SK-N-SH (cell line): ENCODE measurements around the gene NTM. TPM values are rescaled to one million over a fixed set of nuclear protein-coding genes. Genes with fewer than 3 reads are reported as not detected.

ENCODE experiments used
- CTCF ChIA-PET: fragments of 300-600, 350-600 bp; formaldehyde crosslinking; extraction: SDS; loops from one replicate; lab custom pipeline; 2021; lab: Yijun Ruan, JAX
- POLR2A ChIA-PET: fragments of 350-600 bp; sonication (Branson Sonifier 250); formaldehyde crosslinking; extraction: SDS; loops from one replicate; lab custom pipeline; 2020; ENCODE audit warnings: antibody characterized with exemption, inconsistent platforms; lab: Yijun Ruan, JAX
- DNase-seq: peaks from one replicate; pipeline ENCODE4 v3.0.0; 2012
- H2AFZ ChIP-seq: fragments of 200-600 bp; sonication (generic); 2 replicates; pipeline ENCODE4 v1.8.1; 2016; ENCODE audit warnings: antibody characterized with exemption, mild to moderate bottlenecking, low read depth
- H3F3A ChIP-seq: fragments of 200-600 bp; sonication (generic); replicated peaks from 2 replicates; pipeline ENCODE3; 2016; ENCODE audit warnings: antibody characterized with exemption, mild to moderate bottlenecking; ENCODE audit not compliant: insufficient read depth
- H3K27ac ChIP-seq, 2 experiments: fragments of 200-500 bp in 1 of 2; fragments of 200-600 bp in 1 of 2; sonication (Bioruptor generic) in 1 of 2; sonication (generic), shearing (Covaris generic) in 1 of 2; 2 replicates each; pipeline versions ENCODE4 v1.5.1 to v1.6.1; 2014 to 2016; ENCODE audit warnings: low read depth in 2 of 2, inconsistent platforms in 1 of 2, low read length in 1 of 2, mild to moderate bottlenecking in 1 of 2, mixed read lengths in 1 of 2
- H3K27me3 ChIP-seq: fragments of 200-600 bp; sonication (generic), shearing (Covaris generic); 2 replicates; pipeline ENCODE4 v1.6.1; 2016; ENCODE audit warnings: mixed run types; ENCODE audit not compliant: insufficient read depth
- H3K36me3 ChIP-seq, 2 experiments: fragments of 200-500 bp in 1 of 2; fragments of 200-600 bp in 1 of 2; sonication (Bioruptor generic) in 1 of 2; sonication (generic) in 1 of 2; replicated peaks in 1 of 2; 2 replicates each; pipeline versions ENCODE3 to v1.5.1; 2014 to 2016; ENCODE audit warnings: low read length in 1 of 2, mild to moderate bottlenecking in 1 of 2; ENCODE audit not compliant: insufficient read depth in 2 of 2, control insufficient read depth in 1 of 2
- H3K4me1 ChIP-seq, 2 experiments: fragments of 200-500 bp in 1 of 2; fragments of 200-600 bp in 1 of 2; sonication (Bioruptor generic) in 1 of 2; sonication (generic), shearing (Covaris generic) in 1 of 2; 2 replicates each; pipeline versions ENCODE4 v1.5.1 to v1.6.1; 2014 to 2016; ENCODE audit warnings: low read depth in 1 of 2, low read length in 1 of 2, mixed run types in 1 of 2; ENCODE audit not compliant: insufficient read depth in 2 of 2, control insufficient read depth in 1 of 2
- H3K4me2 ChIP-seq: fragments of 200-600 bp; sonication (generic), shearing (Covaris generic); 2 replicates; pipeline ENCODE4 v1.6.1; 2017; ENCODE audit warnings: mixed run types
- H3K4me3 ChIP-seq, 2 experiments: fragments of 200-500 bp in 1 of 2; fragments of 200-600 bp in 1 of 2; sonication (Bioruptor generic) in 1 of 2; sonication (generic), shearing (Covaris generic) in 1 of 2; 2 replicates each; pipeline versions ENCODE4 v1.5.1 to v1.8.1; 2014 to 2016; ENCODE audit warnings: low read depth in 2 of 2, inconsistent platforms in 1 of 2, low read length in 1 of 2, mild to moderate bottlenecking in 1 of 2, mixed read lengths in 1 of 2, moderate library complexity in 1 of 2
- H3K79me2 ChIP-seq: fragments of 200-600 bp; sonication (generic); 2 replicates; pipeline ENCODE4 v1.8.1; 2017; ENCODE audit warnings: mild to moderate bottlenecking; ENCODE audit not compliant: insufficient read depth
- H3K9ac ChIP-seq: fragments of 200-600 bp; sonication (generic); 2 replicates; pipeline ENCODE4 v1.6.1; 2017; ENCODE audit warnings: mixed run types
- H3K9me2 ChIP-seq: fragments of 200-600 bp; sonication (generic); 2 replicates; pipeline ENCODE4 v1.6.1; 2017; ENCODE audit warnings: mixed run types
- H3K9me3 ChIP-seq: fragments of 200-600 bp; sonication (generic); 2 replicates; pipeline ENCODE4 v1.6.1; 2017; ENCODE audit warnings: mixed run types, mild to moderate bottlenecking, moderate library complexity
- H4K20me1 ChIP-seq: fragments of 200-600 bp; sonication (generic); 2 replicates; pipeline ENCODE4 v1.6.1; 2017; ENCODE audit warnings: mild to moderate bottlenecking, mixed run types; ENCODE audit not compliant: insufficient read depth
- ELF1 ChIP-seq: IDR thresholded peaks from 2 replicates; pipeline ENCODE4 v1.4.0; 2012
- EZH2phosphoT487 ChIP-seq: fragments of 200-600 bp; sonication (generic); IDR thresholded peaks from 2 replicates; pipeline ENCODE4 v1.6.1; 2017; ENCODE audit warnings: low read depth, mixed run types, mild to moderate bottlenecking, antibody characterized with exemption, moderate library complexity, borderline replicate concordance
- FOXJ3 ChIP-seq: sonication (generic); formaldehyde crosslinking; IDR thresholded peaks from 2 replicates; pipeline ENCODE4 v1.5.1; 2020; ENCODE audit warnings: mild to moderate bottlenecking, missing genetic modification reagents
- GABPA ChIP-seq: IDR thresholded peaks from 2 replicates; pipeline ENCODE4 v1.4.0; 2012; ENCODE audit warnings: low read depth, mild to moderate bottlenecking
- GATA2 ChIP-seq: sonication (generic); formaldehyde crosslinking; IDR thresholded peaks from 2 replicates; pipeline ENCODE4 v1.5.0; 2020; ENCODE audit warnings: mild to moderate bottlenecking, missing genetic modification reagents
- JUND ChIP-seq: IDR thresholded peaks from 2 replicates; pipeline ENCODE4 v1.4.0; 2012
- MEF2A ChIP-seq: IDR thresholded peaks from 2 replicates; pipeline ENCODE4 v1.4.0; 2012; ENCODE audit warnings: low read depth, borderline replicate concordance
- MXI1 ChIP-seq: IDR thresholded peaks from 2 replicates; pipeline ENCODE4 v1.6.1; 2012; ENCODE audit warnings: mild to moderate bottlenecking, low read depth, low read length, improper control_type of control experiment
- NRF1 ChIP-seq: IDR thresholded peaks from 2 replicates; pipeline ENCODE4 v1.6.1; 2012; ENCODE audit warnings: low read depth, mild to moderate bottlenecking, low read length
- POLR2AphosphoS5 ChIP-seq: IDR thresholded peaks from 2 replicates; pipeline ENCODE4 v1.6.1; 2012; ENCODE audit warnings: low read depth, low read length
- RAD21 ChIP-seq: IDR thresholded peaks from 2 replicates; pipeline ENCODE4 v1.6.1; 2012; ENCODE audit warnings: mild to moderate bottlenecking, low read length
- REST ChIP-seq: IDR thresholded peaks from 2 replicates; pipeline ENCODE4 v1.6.1; 2012; ENCODE audit warnings: mild to moderate bottlenecking, low read depth, low read length, moderate library complexity
- RFX5 ChIP-seq: IDR thresholded peaks from 2 replicates; pipeline ENCODE4 v1.6.1; 2012; ENCODE audit warnings: mild to moderate bottlenecking, improper control_type of control experiment, low read length
- RXRA ChIP-seq: IDR thresholded peaks from 2 replicates; pipeline ENCODE4 v1.4.0; 2012; ENCODE audit warnings: low read depth, mild to moderate bottlenecking, borderline replicate concordance
- SIN3A ChIP-seq: IDR thresholded peaks from 2 replicates; pipeline ENCODE4 v1.6.1; 2012; ENCODE audit warnings: low read depth, mild to moderate bottlenecking, low read length, moderate library complexity, borderline replicate concordance
- SMC3 ChIP-seq: IDR thresholded peaks from 2 replicates; pipeline ENCODE4 v1.6.1; 2012; ENCODE audit warnings: low read depth, low read length, improper control_type of control experiment
- TAF1 ChIP-seq: IDR thresholded peaks from 2 replicates; pipeline ENCODE4 v1.6.1; 2012; ENCODE audit warnings: low read depth, mild to moderate bottlenecking, low read length, moderate library complexity, borderline replicate concordance
- USF1 ChIP-seq: IDR thresholded peaks from 2 replicates; pipeline ENCODE4 v1.4.0; 2012; ENCODE audit warnings: low read depth, borderline replicate concordance
- WGBS: methylation state at CpG from one replicate; pipeline ENCODE4 v1.1.6; 2017; ENCODE audit warnings: low lambda C conversion rate; 5-methylcytosine and 5-hydroxymethylcytosine counted together
- polyA plus RNA-seq, 3 experiments: library from polyadenylated mRNA; depleted of rRNA; stranded (reverse); fragments of >200 nt; gene quantifications; 2 replicates each; pipeline ENCODE4 v1.2.3, GENCODE V29; 2012
- TF ChIP-seq, protein P1 (sequence below): IDR thresholded peaks from 2 replicates; pipeline ENCODE4 v1.4.0; 2012; ENCODE audit warnings: low read depth, borderline replicate concordance
- TF ChIP-seq, protein P2 (sequence below): fragments of 150-350 bp; IDR thresholded peaks from 2 replicates; pipeline ENCODE4 v1.6.1; 2017; ENCODE audit warnings: antibody characterized with exemption, low read length, low read depth, borderline replicate concordance

Gene NTM
- polyA plus RNA-seq, 1 of the 3 experiments (the other 2 are of a cell fraction) = 20.0 TPM

GRCh38 chr11:131945706-131946105 is 575.3 kb downstream of the NTM start (continued):
- no peak for TF ChIP-seq SIN3A
- TF ChIP-seq USF1 = no peak
- no peak for TF ChIP-seq POLR2AphosphoS5
- TF ChIP-seq GABPA = no peak
- no peak for TF ChIP-seq REST
- TF ChIP-seq EZH2phosphoT487 = no peak
- TF ChIP-seq, protein P1, sequence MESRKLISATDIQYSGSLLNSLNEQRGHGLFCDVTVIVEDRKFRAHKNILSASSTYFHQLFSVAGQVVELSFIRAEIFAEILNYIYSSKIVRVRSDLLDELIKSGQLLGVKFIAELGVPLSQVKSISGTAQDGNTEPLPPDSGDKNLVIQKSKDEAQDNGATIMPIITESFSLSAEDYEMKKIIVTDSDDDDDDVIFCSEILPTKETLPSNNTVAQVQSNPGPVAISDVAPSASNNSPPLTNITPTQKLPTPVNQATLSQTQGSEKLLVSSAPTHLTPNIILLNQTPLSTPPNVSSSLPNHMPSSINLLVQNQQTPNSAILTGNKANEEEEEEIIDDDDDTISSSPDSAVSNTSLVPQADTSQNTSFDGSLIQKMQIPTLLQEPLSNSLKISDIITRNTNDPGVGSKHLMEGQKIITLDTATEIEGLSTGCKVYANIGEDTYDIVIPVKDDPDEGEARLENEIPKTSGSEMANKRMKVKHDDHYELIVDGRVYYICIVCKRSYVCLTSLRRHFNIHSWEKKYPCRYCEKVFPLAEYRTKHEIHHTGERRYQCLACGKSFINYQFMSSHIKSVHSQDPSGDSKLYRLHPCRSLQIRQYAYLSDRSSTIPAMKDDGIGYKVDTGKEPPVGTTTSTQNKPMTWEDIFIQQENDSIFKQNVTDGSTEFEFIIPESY = no peak
- no peak for TF ChIP-seq RXRA
- no peak for TF ChIP-seq RFX5
- TF ChIP-seq ELF1 = no peak
- TF ChIP-seq JUND = no peak
- no peak for TF ChIP-seq TAF1

DNA sequence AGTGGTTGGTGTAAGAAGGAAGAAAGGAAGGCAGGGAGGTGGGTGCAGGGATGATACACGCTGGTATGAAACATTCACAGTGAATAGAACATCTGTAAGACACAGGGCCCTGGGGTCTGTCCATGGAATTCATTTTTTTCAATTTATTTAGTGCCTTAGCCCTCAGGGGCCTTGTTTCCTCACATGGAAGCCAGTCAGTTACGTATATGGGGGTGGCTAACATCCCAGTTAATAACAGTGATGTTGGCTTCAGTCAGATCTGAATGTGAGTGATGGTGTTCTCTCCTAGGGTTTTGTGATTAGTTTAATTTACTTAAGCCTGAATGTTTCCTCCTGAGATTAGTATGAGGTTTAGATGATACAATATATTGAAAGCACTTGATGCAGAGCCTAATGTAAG is 577.1 kb downstream of the NTM start:
- Histone ChIP-seq H2AFZ (no peak overlapping the region), H3K79me2 (no peaks in the 10 kb centered on the region), H3K9ac (no peak overlapping the region), H4K20me1 (no peaks in the 10 kb centered on the region), H3K9me3 (no peaks in the 10 kb centered on the region), H3K4me2 (no peak overlapping the region), H3K36me3 (no peaks in the 10 kb centered on the region), H3K27ac (no peak overlapping the region), H3K4me1 (peaks cover 6 to 13% of the 10 kb centered on the region in 2 experiments; a peak in 3 of 4 replicates), H3K4me3 (no peak overlapping the region), H3F3A (no peaks in the 10 kb centered on the region), H3K27me3 (no peaks in the 10 kb centered on the region), H3K9me2 (no peaks in the 10 kb centered on the region)
- DNase-seq = no peak
- 84% methylated on average over 2 of the region's 2 CpGs for WGBS
- TF ChIP-seq JUND = no peak
- no peak for TF ChIP-seq RAD21
- no peak for TF ChIP-seq GABPA
- TF ChIP-seq, protein P2, sequence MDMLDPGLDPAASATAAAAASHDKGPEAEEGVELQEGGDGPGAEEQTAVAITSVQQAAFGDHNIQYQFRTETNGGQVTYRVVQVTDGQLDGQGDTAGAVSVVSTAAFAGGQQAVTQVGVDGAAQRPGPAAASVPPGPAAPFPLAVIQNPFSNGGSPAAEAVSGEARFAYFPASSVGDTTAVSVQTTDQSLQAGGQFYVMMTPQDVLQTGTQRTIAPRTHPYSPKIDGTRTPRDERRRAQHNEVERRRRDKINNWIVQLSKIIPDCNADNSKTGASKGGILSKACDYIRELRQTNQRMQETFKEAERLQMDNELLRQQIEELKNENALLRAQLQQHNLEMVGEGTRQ = no peak
- TF ChIP-seq MXI1 = no peak
- no peak for TF ChIP-seq MEF2A
- TF ChIP-seq NRF1 = no peak
- TF ChIP-seq SMC3 = no peak
- no peak for TF ChIP-seq GATA2
- TF ChIP-seq FOXJ3 (CRISPR knock-in tag) = no peak
- POLR2A ChIA-PET = no interaction called here
- CTCF ChIA-PET = no interaction called here
